HG02970 (cell line): ENCODE measurements around the gene ALDH1A3.
"Not testable (repeated sequence)": the region's sequence is repeated elsewhere in the genome, so short reads cannot be mapped to it uniquely, and the experiment has no call there.

ENCODE experiments used
- ATAC-seq: cut with Tn5 transposase; IDR thresholded peaks from one replicate; pipeline ENCODE4 v1.9.1; 2021; ENCODE audit warnings: mild to moderate bottlenecking, moderate library complexity, moderate number of reproducible peaks; ENCODE audit not compliant: unreplicated experiment, low FRiP score

ALDH1A3 gene

DNA sequence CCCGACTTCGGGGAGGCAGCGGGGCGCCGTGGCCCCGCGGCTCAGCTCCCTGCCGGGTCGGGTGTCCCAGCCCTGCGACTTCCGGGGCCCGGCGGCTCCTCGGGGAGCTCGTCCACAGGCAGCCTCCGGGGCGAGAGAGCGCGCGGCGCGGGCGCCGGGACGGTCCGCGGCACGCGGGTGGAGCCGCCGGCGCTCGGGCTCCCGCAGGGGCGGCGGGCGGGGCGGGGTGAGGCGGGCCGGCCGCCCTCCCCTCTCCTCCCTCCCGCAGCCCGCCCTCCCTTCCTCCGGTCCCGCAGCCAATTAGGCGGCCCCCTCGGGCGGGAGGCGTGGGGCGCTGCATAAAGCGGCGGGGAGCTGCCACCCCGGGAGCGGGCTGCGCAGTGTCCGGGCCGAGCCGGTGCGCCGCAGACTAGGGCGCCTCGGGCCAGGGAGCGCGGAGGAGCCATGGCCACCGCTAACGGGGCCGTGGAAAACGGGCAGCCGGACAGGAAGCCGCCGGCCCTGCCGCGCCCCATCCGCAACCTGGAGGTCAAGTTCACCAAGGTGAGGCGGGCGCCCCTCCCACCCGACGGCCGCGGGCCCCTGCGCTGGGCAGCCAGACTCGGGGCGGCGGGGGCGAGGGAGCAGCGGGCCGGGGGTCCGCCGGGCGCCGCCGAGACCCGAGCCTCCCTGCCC is at the start of gene ALDH1A3:
TSS of gene ALDH1A3 (plus strand) at position 368 of the 675 bp plus-strand sequence. CDS start at position 445, 77 bp downstream.
- no peak for ATAC-seq

DNA sequence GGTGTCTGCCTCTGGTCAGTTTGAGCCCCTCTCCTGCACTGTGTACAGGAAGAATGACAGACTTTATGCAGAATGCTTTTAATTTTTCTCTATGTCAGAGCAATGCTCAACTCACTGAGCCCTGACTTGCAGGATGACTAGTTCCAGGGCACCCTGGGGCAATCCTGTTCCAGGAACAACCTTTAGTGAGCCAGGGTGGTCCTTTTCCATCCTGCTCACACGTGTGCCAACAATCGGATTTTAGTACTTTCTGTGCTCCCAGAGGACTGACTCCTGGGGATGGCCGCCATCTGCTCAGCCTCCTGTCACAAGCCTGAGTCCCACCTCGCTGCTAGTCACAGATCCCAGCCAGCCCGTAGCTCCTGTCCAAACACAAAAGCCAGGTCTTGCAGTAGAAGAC is 48.2 kb upstream of the ALDH1A3 start:
- ATAC-seq = no peak

DNA sequence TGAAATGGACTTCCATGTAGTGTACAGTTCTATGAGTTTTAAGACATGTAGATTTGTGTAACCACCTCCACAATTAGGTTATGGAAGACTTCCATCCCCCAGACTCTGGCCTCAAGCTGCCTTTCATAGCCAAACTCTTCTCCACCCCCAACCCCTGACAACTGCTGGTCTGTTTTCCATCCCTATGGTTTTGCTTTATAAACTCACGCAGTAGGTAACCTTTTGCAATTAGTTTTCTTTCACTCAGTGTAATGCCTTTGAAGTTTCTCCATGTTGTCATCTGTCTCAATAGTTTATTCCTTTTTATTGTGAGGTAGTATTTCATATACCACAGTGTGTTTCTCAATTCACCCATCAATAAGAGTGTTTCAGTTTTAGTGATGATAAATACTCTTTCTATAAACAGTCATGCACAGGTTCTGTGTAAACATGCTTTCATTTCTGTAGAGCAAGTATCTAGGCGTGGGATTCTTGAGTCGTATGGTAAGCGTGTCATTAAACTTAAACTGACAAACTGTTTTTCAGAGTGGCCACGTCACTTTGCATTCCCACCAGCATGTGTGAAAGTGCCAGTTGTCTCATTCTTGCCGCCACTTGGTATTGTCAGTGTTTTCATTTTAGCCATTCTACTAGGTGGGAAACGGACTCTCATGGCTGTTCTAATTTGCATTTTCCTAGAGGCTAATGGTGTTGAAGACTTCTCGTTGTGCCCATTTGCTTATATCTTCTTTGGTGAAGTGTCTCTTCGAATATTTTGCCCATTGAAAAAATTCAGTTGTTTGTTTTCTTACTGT is 47.3 kb upstream of the ALDH1A3 start:
- ATAC-seq = no peak

DNA sequence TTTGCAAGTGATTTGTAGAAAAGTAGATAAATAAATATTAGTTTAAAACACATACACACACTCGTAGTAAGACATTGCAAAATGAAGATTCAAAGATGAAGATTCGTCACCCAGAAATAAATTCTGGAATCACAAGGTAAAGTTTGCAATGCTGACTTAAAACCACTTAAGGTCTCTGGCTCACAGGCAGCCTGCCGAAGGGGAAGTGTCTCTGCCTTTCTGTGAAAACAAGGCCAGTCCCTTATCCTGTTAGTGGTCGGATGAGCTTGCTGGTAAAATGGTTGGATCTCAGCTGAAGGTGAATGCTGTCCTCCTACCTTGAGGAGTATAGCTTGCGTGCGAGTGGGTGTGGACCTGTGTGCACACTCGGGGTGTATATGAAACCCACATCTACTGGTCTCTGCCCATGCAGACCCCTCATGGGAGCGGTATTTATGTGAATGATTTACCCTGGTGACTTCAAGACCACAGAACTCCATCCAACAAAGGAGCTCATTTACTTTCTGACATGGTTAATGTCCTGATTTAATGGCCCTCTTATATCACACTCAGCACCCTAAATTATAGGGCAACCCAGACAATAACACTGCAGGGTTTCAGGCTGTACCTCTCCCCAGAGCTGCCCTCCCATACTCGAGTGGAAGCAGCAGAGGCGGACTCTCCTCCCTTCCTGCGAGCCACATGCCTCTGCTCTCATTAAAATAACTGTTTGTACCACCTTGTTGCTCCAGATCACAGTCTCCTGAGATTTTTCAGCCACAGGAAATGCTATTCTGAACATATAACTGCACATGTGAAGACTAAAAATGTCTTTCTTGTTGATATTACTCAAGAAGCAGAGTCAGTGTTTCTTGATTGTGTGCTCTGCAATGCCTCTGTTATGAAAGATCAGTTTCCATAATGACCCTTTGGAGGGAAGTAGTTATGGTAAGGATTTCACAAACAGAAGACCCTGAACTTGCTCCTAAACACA is 45.9 kb upstream of the ALDH1A3 start:
- ATAC-seq = no peak

- no peak for ATAC-seq
These were observed 44.9 kb upstream of the ALDH1A3 start for GRCh38 chr15:100834731-100835130.

GRCh38 chr15:100835636-100836035 is 44.0 kb upstream of the ALDH1A3 start:
- no peak for ATAC-seq

DNA sequence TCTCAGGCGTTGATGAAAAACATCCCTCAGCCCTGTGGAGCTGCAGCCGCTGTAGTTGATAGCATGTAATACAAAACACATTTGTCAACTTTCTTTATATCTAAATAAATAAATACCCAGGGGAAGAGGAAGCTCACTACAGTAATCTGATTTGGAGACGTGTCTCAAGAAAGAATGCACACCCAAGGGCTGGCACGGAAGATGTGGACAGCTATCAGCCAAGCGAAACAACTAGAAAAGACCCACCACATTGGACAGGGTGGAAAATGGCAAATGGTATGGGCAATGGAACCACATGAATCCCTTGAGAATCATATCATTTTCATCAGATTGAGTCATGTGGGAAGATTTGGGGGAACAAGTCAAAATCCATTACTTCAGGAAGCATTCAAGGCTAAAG is 43.1 kb upstream of the ALDH1A3 start:
- ATAC-seq = no peak

GRCh38 chr15:100841426-100841825 is 38.2 kb upstream of the ALDH1A3 start:
- ATAC-seq = no peak

DNA sequence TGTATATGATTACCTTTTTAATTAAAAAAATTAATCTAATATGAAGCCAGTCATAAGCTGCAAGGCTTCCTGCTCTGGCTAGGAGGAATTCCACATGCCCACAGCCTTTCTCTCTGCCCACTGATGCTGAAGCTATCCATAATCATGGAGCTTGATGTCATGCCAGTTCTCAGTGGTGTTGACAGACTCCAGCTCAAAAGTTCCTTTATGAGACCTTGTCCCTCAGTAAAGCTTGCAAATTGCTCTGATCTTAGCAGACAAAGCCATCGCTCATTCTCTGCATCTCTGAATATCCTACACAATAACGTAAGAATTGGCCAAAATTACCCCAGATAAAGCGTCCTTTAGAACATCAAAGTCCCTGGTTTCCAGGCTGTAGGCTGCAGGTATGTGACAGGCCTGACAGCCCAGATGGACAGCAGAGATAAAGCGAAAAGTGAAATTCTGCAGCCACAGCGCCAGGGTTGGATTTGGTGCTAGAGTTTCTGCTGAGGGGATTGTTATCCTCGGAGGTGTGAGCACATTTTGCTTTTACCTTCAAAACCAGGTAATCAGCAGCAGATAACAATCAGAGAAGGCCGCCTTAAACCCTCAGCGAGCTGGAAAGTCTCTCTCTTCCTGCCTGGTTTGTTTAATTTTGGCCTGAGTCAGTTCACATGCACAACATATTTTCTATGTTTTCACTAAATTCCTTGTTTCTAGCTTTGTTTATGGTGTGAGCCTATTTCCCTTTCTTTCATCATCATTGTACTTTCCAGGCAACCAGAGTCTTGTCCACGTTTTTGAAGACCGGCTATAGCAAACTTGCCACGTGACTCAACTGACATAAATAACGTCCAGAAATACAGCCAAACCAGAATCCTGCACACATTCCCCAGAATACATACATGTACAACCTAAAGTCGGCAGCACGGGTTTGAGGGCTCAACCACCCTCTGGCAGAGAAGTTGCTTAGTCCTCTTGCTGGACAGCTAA is 36.6 kb upstream of the ALDH1A3 start:
- no peak for ATAC-seq

- ATAC-seq = no peak
These were observed 35.5 kb upstream of the ALDH1A3 start for GRCh38 chr15:100844167-100844566.

DNA sequence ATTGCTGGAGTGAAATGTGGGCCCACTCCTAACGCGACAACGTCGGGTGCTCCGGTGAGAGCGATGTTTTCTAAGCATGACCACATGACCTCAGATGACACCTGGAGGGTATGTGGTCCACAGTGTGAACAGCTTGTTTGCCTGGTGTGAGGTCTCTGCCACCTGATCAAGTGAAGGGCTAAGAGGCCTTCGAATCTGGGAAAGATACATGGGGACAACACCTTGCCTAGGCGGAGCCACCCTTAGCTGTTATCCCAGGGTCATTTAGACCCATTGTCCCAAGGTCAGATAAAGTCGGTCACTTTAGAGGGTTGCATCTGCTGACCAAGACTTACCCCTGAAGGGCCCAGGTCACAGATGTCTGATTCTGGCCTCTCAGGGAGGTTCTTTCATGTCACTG is 34.9 kb upstream of the ALDH1A3 start:
- ATAC-seq = no peak

GRCh38 chr15:100847194-100847593 is 32.4 kb upstream of the ALDH1A3 start:
- no peak for ATAC-seq

- ATAC-seq = no peak
These were observed 30.4 kb upstream of the ALDH1A3 start for GRCh38 chr15:100849021-100849854.

GRCh38 chr15:100849855-100850218 is 29.8 kb upstream of the ALDH1A3 start:
- no peak for ATAC-seq

DNA sequence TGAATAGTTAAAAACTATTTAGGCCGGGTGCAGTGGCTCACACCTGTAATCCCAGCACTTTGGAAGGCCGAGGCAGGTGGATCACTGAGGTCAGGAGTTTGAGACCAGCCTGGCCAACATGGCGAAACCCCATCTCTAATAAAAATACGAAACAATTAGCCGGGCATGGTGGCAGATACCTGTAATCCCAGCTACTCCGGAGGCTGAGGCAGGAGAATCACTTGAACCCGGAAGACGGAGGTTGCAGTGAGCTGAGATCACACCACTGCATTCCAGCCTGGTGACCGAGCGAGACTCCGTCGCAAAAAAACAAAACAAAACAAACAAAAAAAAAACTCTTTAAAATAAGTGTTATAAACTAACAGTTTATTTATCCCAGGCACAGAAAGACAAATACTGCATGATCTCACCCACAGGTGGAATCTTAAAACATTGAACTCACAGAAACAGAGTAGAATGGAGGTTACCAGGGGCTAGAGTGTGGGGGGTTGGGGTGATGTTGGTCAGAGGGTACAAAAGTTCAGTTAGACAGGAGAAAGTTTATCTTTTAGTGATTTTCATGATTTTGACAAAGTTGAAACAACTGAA is 28.1 kb upstream of the ALDH1A3 start:
- ATAC-seq = not testable (repeated sequence)

DNA sequence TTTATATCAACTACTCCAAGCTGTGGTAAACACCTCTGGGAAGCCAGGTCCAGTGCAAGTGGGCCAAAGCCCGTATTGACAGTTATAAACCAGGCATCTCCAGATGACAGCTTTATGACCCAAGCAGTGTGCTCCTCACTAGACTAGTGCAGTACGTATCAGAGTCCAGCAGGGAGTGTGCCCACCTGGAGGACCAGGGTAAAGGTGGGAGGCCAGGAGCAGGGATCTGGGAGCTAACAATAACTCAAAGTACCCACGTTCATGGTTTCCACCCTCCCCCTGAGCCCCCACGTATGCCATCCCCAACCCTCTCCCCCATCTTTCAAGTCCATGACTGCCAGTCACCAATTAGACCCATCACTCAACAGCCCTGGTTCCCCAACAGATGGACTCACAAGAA is 27.0 kb upstream of the ALDH1A3 start:
- no peak for ATAC-seq

DNA sequence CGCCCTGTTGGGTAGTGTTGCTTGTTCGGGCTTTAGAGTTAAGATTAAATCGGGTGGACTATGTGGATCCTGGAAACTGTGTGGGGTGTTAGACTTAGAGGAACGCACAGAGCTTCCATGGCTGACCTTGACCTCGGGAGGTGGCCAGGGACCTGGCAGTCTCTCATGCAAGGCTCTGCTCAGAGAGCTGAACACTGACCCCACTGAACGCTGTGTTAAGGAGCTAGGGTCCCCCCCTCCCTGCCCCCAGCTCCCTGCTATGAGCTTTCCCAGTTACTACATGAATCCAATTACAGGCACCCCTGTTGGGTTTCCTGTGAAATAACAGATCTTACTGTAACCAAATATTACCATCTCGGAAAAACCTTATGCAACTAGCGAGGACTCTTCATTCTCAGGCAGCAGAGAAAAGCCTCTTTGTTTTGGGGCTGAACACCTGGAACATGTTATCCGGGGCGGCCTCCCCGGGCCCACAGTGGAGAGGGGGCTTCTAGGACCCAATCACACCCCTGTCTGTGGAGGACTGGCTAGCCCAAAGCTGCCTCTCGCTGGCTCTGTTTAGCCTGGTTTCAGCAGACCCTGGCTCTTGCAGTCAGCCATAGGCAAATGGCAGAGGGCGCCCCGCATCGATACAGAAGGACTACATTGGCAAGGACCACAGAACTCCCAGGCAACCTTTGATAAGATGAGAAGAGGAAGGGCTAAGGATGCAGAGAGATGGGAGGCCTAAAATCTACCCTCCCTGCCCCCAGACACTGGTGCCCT is 25.8 kb upstream of the ALDH1A3 start:
- no peak for ATAC-seq

DNA sequence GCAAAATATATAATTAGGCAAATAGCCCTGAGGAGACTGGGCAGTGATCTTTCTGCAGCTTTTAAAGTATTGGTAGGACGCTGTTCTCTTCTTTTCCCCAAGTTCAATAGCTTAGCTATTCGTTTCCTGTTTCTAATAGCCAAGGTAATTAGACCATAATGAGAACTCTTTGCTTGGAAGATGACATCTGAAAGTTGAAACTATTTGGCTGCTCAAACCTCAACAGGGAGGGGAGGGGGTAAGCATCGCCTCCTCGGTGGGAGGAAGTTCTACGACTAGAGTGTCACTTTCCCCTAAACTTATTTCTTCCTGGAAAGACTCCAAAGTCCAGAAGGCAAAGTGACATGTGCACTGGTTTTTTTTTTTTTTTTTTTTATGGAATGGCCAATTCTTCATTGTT is 22.8 kb upstream of the ALDH1A3 start:
- no peak for ATAC-seq
